Neural progenitor cell (in vitro differentiated cells): ENCODE data around the gene IGSF21. TPM values are rescaled to one million over a fixed set of nuclear protein-coding genes. Genes with fewer than 3 reads are reported as not detected.

Source experiments
- DNase-seq: peaks from one replicate; pipeline ENCODE4 v3.0.0-alpha.2; 2016; ENCODE audit warnings: low spot score
- H2AFZ ChIP-seq: fragments of 200-600 bp; sonication (generic); replicated peaks from 2 replicates; pipeline ENCODE4 v1.6.1; 2016; ENCODE audit warnings: antibody characterized with exemption
- H3F3A ChIP-seq: fragments of 200-600 bp; sonication (generic); 2 replicates; pipeline ENCODE4 v1.6.1; 2016; ENCODE audit warnings: antibody characterized with exemption, low read depth
- H3K27ac ChIP-seq: fragments of 200-600 bp; sonication (generic); 2 replicates; pipeline ENCODE4 v1.5.1; 2016; ENCODE audit warnings: mild to moderate bottlenecking
- H3K27me3 ChIP-seq: fragments of 200-600 bp; sonication (generic); 2 replicates; pipeline ENCODE4 v1.6.1; 2016; ENCODE audit warnings: mild to moderate bottlenecking, moderate library complexity
- H3K36me3 ChIP-seq: fragments of 200-600 bp; sonication (generic); 2 replicates; pipeline ENCODE4 v1.5.1; 2016
- H3K4me1 ChIP-seq: fragments of 200-600 bp; sonication (generic); 2 replicates; pipeline ENCODE4 v1.6.1; 2016; ENCODE audit warnings: mixed run types
- H3K4me2 ChIP-seq: fragments of 200-600 bp; sonication (generic); 2 replicates; pipeline ENCODE4 v1.6.1; 2016
- H3K4me3 ChIP-seq: fragments of 200-600 bp; sonication (generic); 2 replicates; pipeline ENCODE4 v1.5.1; 2016
- H3K79me2 ChIP-seq: fragments of 200-600 bp; sonication (generic); 2 replicates; pipeline ENCODE4 v1.6.1; 2016; ENCODE audit warnings: low read depth
- H3K9ac ChIP-seq: fragments of 200-600 bp; sonication (generic); 2 replicates; pipeline ENCODE4 v1.6.1; 2016
- H3K9me3 ChIP-seq: fragments of 200-600 bp; sonication (generic); 2 replicates; pipeline ENCODE4 v1.5.1; 2016; ENCODE audit warnings: low read depth
- H4K20me1 ChIP-seq: fragments of 200-600 bp; sonication (generic); 2 replicates; pipeline ENCODE4 v1.6.1; 2016; ENCODE audit warnings: low read depth
- H3K27ac Mint-ChIP-seq: 3 replicates; pipeline ENCODE4 v1.8.0; 2021; ENCODE audit warnings: mixed read lengths
- H3K27me3 Mint-ChIP-seq: 2 replicates; pipeline ENCODE4 v1.8.0; 2022; ENCODE audit warnings: low read depth, mild to moderate bottlenecking, inconsistent platforms, moderate library complexity, mixed read lengths; ENCODE audit not compliant: insufficient read depth
- H3K36me3 Mint-ChIP-seq: 3 replicates; pipeline ENCODE4 v1.8.0; 2021; ENCODE audit warnings: mixed read lengths
- H3K4me1 Mint-ChIP-seq: 3 replicates; pipeline ENCODE4 v1.8.0; 2021; ENCODE audit warnings: mixed read lengths
- H3K4me3 Mint-ChIP-seq: 3 replicates; pipeline ENCODE4 v1.8.0; 2021; ENCODE audit warnings: mild to moderate bottlenecking, moderate library complexity, mixed read lengths
- H3K9me3 Mint-ChIP-seq: 3 replicates; pipeline ENCODE4 v1.8.0; 2020; ENCODE audit warnings: mixed read lengths
- CTCF ChIP-seq: fragments of 200-600 bp; sonication (generic); IDR thresholded peaks from 2 replicates; pipeline ENCODE4 v1.5.1; 2017; ENCODE audit warnings: antibody characterized with exemption, mild to moderate bottlenecking
- EZH2 ChIP-seq: fragments of 200-600 bp; sonication (generic); IDR thresholded peaks from 2 replicates; pipeline ENCODE4 v1.6.1; 2017; ENCODE audit warnings: antibody characterized with exemption, mild to moderate bottlenecking, moderate library complexity
- EZH2phosphoT487 ChIP-seq: fragments of 200-600 bp; sonication (generic); IDR thresholded peaks from 2 replicates; pipeline ENCODE4 v1.6.1; 2017; ENCODE audit warnings: antibody characterized with exemption
- total RNA-seq: library from RNA; depleted of rRNA; stranded (reverse); fragments of >200 nt; gene quantifications from 2 replicates; pipeline ENCODE4 v1.2.3, GENCODE V29; 2015; ENCODE audit warnings: low replicate concordance

The IGSF21 gene
- total RNA-seq, 1 donor from 2014 or later, result 1.7 TPM

GRCh38 chr1:18239671-18240070, 132.1 kb downstream of the IGSF21 start:
- H3K4me2 ChIP-seq, result no peak overlapping the region
- peaks cover 31% of the 10 kb centered on the region for H3K4me1 Mint-ChIP-seq
- H3K27ac ChIP-seq, result no peak overlapping the region
- no peak for DNase-seq
- peaks cover 6% of the 10 kb centered on the region for H4K20me1 ChIP-seq
- H2AFZ ChIP-seq, result no peak overlapping the region
- H3F3A ChIP-seq, result no peaks in the 10 kb centered on the region
- peaks cover 13% of the 10 kb centered on the region for H3K4me1 ChIP-seq
- no peak overlapping the region for H3K4me3 ChIP-seq
- no peaks in the 10 kb centered on the region for H3K9me3 ChIP-seq
- H3K9me3 Mint-ChIP-seq, result no peaks in the 10 kb centered on the region
- no peak for TF ChIP-seq EZH2
- no peak for TF ChIP-seq EZH2phosphoT487
- no peak for TF ChIP-seq CTCF
- H3K27ac Mint-ChIP-seq, result no peak overlapping the region
- no peak overlapping the region for H3K4me3 Mint-ChIP-seq
- H3K9ac ChIP-seq, result no peak overlapping the region
- H3K36me3 ChIP-seq, result no peaks in the 10 kb centered on the region
- no peaks in the 10 kb centered on the region for H3K79me2 ChIP-seq
- no peaks in the 10 kb centered on the region for H3K36me3 Mint-ChIP-seq
- no peaks in the 10 kb centered on the region for H3K27me3 ChIP-seq
- peaks cover 11% of the 10 kb centered on the region for H3K27me3 Mint-ChIP-seq

- no peaks in the 10 kb centered on the region for H3K27me3 ChIP-seq
- Mint-ChIP-seq H3K27ac (no peak overlapping the region), H3K27me3 (peaks cover 9% of the 10 kb centered on the region), H3K4me3 (no peak overlapping the region), H3K36me3 (no peaks in the 10 kb centered on the region), H3K4me1 (peaks cover 31% of the 10 kb centered on the region), H3K9me3 (no peaks in the 10 kb centered on the region)
- H3K79me2 ChIP-seq, result no peaks in the 10 kb centered on the region
- H3K9me3 ChIP-seq, result no peaks in the 10 kb centered on the region
- no peak overlapping the region for H3K4me2 ChIP-seq
- no peak overlapping the region for H3K27ac ChIP-seq
- no peaks in the 10 kb centered on the region for H3F3A ChIP-seq
- DNase-seq, result no peak
- no peak overlapping the region for H3K9ac ChIP-seq
- H3K4me3 ChIP-seq, result no peak overlapping the region
- H2AFZ ChIP-seq, result no peak overlapping the region
- no peak for TF ChIP-seq EZH2phosphoT487
- no peak for TF ChIP-seq EZH2
- no peak for TF ChIP-seq CTCF
- no peaks in the 10 kb centered on the region for H3K36me3 ChIP-seq
- peaks cover 13% of the 10 kb centered on the region for H3K4me1 ChIP-seq
- H4K20me1 ChIP-seq, result peaks cover 6% of the 10 kb centered on the region
Observed at GRCh38 chr1:18240906-18241305, 133.3 kb downstream of the IGSF21 start.

- H3K9me3 ChIP-seq, result no peaks in the 10 kb centered on the region
- Mint-ChIP-seq H3K36me3 (no peaks in the 10 kb centered on the region), H3K4me3 (no peak overlapping the region), H3K27ac (no peak overlapping the region), H3K27me3 (peaks cover 9% of the 10 kb centered on the region), H3K9me3 (no peaks in the 10 kb centered on the region), H3K4me1 (peaks cover 30% of the 10 kb centered on the region)
- H3K36me3 ChIP-seq, result no peaks in the 10 kb centered on the region
- no peak overlapping the region for H3K4me3 ChIP-seq
- H4K20me1 ChIP-seq, result peaks cover 6% of the 10 kb centered on the region
- H3F3A ChIP-seq, result no peaks in the 10 kb centered on the region
- H3K27ac ChIP-seq, result no peak overlapping the region
- DNase-seq, result no peak
- H3K4me2 ChIP-seq, result no peak overlapping the region
- no peak overlapping the region for H2AFZ ChIP-seq
- no peak overlapping the region for H3K9ac ChIP-seq
- peaks cover 13% of the 10 kb centered on the region for H3K4me1 ChIP-seq
- TF ChIP-seq CTCF, result no peak
- TF ChIP-seq EZH2, result no peak
- no peak for TF ChIP-seq EZH2phosphoT487
- no peaks in the 10 kb centered on the region for H3K27me3 ChIP-seq
- H3K79me2 ChIP-seq, result no peaks in the 10 kb centered on the region
Observed at GRCh38 chr1:18241891-18242290, 134.3 kb downstream of the IGSF21 start.
